Fibroblast of skin of back (primary cell): ENCODE data around the gene PRR16.
"Not testable (repeated sequence)": the region's sequence is repeated elsewhere in the genome, so short reads cannot be mapped to it uniquely, and the experiment has no call there.

Experiments
- DNase-seq: peaks from one replicate; pipeline ENCODE4 v3.0.0-alpha.2; 2013

The PRR16 gene

GRCh38 chr5:120657104-120657503 lies 193.0 kb downstream of the PRR16 start:
- DNase-seq, result no peak

- peak; percentile 37 for DNase-seq
Observed at GRCh38 chr5:120677481-120677880, 213.4 kb downstream of the PRR16 start.

- DNase-seq, result peak; percentile 82
Observed at GRCh38 chr5:120678279-120678678, 214.2 kb downstream of the PRR16 start.

- DNase-seq, result peak; percentile 87
Observed at GRCh38 chr5:120682851-120683250, 218.8 kb downstream of the PRR16 start.

GRCh38 chr5:120683580-120683979 lies 219.5 kb downstream of the PRR16 start:
- no peak for DNase-seq

DNA sequence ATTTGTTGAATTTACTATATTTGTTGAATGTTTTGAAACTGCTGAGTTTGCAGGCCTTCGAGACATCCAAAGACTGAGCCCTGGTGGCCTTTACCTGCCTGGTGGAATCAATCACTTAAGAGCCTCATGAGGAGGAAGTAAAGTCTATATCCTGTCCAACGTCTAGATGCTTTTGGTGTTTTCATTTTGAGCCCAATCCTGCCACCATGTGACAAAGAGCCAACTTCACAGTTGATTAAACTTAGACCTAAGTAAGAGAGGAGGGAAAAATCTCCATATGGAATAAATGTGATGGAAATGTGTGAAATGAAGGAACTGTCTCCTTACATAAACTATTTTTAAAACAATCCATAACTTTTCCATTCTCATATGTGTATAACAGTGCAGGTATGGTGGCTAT lies 220.1 kb downstream of the PRR16 start:
- DNase-seq, result peak; percentile 49

GRCh38 chr5:120684749-120685415 lies 220.8 kb downstream of the PRR16 start:
- peak; percentile 24 for DNase-seq

DNA sequence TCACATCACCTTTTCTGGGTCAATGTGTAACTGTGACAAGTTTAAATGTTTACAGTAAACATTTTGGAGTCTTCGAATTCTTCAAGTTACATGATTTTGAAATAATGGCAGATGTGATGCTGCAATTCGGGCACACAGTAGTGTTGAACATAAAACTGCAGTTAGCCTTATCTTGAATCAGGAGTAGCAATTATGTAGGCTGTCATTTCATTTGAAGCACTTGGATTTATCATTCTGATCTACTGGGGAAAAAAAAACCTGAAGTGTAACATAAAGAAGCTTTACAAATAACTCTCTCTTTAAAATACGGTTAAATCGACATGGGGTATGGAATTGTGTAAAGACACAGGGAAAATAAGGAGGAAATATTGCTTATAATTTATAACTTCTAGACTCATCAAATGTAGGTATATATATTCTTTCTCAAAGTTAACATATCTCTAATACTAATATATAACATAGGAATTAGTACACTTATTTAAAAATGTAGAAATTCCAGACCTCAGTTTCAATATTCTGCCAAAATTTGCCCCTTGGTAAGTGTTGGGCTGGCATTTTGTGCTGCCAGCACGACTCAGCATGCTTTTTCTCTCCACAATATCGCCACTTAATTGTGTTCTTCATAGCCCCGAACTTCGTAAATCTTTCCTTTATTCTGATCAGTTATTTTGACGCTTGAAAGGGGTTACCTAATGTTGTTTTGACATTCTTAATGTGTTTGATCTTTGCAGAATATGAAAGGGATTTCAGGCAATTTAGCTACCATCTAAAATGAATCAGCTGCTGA lies 226.7 kb downstream of the PRR16 start:
- DNase-seq, result no peak

DNA sequence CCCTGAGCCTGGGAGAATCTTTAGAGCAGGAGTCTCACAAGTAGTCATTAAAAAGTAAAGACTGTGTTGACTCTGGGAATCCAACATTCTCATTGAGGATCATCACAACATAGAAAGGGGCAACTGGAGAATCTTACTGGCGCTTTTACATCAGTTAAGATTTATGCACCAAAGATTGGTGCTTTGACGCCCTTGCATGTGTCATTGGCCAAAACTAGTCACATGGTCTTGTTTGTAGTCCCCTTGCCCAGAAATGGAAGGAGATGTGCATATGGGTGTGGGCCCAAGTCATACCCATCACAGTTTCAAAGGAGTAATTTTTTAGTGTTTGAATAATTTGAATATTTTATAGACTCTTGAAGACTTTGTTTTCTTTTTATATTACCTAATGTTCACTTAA lies 228.2 kb downstream of the PRR16 start:
- DNase-seq, result no peak

DNA sequence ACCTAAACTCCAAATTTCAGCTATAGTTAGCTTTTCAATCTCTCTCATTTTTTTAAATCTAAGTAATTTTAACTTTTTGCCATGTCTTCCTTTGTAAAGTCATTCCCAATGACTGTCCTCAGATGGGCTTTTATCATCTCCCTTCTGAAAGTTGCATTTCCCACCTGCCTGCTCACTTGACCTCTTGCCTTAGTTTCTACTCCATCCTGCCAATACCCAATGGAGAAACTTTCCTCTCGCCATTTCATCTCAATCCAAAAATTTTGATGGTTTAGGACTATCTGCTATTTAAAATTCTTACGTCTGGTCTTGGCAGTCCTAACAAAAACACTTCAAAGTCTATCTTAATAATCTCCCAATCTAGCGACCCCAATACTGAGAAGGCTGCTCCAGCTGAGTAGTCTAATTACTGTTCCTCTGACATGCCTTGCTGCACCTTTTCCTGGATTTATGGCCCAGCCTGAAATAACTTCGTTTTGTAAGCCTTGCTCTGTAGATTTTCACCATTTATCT lies 231.3 kb downstream of the PRR16 start:
- no peak for DNase-seq

DNA sequence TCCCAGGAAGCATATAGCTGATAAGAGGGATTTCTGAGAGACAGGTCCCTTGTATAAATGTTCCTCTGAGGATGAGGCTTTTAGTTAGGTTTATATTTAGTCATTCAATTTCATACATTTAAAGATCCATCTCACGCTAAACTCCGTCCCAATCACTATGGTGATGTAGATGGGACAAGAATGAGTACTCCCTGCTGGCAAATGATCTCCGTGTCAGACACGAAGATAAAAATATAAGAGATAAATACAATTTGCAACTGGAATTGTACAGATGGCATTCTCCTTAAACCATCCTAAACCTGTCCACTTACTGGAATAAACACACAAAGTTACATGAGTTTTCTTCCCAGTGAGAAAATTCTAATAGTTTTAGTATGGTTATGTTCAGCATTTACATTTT lies 233.0 kb downstream of the PRR16 start:
- no peak for DNase-seq

DNA sequence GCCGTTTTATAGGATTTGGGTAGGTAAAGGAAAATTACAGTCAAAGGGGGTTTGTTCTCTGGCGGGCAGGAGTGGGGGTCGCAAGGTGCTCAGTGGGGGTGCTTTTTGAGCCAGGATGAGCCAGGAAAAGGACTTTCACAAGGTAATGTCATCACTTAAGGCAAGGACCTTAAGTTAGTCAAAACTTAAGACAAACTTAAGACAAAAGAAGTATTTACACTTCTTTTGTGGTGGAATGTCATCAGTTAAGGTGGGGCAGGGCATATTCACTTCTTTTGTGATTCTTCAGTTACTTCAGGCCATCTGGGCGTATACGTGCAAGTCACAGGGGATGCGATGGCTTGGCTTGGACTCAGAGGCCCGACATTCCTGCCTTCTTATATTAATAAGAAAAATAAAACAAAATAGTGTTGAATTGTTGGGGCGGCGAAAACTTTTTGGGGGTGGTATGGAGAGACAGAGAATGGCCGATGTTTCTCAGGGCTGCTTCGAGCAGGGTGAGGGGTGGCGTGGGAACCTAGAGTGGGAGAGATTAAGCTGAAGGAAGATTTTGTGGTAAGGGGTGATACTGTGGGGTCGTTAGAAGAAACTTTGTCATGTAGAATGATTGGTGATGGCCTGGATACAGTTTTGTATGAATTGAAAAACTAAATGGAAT lies 233.7 kb downstream of the PRR16 start:
- DNase-seq, result not testable (repeated sequence)

DNA sequence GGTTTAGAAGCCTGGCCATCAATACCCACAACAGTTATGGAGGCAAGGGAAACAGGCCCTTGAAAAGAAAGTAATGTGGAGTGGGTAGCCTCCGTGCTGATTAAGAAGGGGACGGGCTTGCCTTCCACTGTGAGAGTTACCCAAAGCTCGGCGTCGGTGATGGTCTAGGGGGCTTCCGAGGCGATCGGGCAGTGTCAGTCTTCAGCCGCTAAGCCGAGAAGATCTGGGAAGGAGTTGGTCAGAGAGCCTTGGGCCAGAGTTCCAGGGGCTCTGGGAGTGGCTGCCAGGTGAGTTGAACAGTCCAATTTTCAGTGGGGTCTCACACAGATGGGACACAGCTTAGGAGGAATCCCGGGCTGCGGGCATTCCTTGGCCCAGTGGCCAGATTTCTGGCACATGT lies 236.6 kb downstream of the PRR16 start:
- not testable (repeated sequence) for DNase-seq

DNA sequence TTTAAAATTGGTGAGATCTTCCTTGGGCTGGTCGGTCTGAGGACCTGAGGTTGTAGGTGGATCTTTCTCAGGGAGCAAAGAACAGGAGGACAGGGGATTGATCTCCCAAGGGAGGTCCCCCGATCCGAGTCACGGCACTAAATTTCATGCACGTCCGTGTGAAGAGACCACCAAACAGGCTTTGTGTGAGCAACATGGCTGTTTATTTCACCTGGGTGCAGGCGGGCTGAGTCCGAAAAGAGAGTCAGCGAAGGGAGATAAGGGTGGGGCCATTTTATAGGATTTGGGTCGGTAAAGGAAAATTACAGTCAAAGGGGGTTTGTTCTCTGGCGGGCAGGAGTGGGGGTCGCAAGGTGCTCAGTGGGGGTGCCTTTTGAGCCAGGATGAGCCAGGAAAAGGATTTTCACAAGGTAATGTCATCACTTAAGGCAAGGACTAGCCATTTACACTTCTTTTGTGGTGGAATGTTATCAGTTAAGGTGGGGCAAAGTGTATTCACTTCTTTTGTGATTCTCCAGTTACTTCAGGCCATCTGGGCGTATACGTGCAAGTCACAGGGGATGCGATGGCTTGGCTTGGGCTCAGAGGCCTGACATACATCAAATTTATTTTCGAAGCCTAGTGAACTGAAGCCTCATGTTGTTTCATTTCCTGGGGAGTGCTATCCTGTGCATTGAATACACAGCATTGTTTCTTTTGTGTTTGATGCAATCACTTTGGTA lies 238.9 kb downstream of the PRR16 start:
- DNase-seq, result not testable (repeated sequence)

GRCh38 chr5:120703918-120704587 lies 240.0 kb downstream of the PRR16 start:
- no peak for DNase-seq

DNA sequence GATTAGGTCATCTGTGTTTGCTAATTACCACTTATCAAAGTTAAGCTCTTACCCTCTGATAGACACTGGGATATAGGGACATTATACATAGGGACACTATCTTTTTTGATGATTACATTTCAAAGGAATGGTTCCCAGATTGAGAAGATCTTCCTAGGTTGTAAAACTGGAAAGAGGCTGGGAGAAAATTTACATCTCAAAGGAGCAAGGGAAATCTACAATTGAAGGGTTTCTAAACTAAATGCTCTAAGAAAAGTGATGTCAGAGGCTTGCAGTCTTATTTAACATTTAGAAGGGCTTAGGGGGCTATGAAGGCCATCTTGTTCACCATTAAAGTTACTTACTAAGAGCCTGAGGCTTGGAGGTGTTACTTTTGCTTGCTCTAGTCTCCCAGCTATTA lies 242.8 kb downstream of the PRR16 start:
- no peak for DNase-seq

DNA sequence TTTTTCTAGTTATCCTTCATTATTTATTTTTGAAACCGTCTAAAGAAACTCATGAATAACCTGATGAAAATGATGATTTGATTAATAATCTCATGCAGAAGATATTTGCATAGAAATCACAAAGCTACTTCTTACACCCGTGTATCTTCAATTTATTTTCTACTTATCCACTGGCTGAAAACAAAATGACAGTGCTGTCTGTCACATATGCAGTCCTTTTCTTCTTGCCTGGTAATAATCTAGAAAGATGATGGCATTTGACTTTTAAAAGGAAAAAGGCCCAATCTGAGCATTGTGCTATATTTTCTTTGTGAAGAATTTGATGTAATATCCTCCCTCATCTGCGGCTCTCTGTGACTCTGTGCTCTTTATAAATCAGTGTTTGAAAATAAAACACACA lies 253.3 kb downstream of the PRR16 start:
- no peak for DNase-seq

DNA sequence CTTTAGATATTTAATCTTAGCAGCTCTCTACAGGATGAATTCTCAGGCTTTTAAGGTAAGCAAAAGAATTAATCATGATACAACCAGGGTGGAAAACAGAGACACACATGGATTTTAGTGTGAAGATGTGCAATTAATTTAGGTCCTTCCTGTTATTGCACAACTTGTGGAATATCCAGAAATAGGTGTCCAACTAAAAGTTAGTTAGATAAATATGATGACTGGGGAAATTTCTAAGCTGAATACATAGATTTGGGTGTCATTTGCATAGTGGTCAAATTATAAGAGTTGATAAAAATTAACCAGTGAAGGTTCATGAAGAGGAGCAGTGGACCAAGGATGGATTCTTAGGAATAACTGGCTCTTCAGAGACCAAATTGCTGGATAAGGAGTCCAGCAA lies 266.1 kb downstream of the PRR16 start:
- DNase-seq, result no peak

DNA sequence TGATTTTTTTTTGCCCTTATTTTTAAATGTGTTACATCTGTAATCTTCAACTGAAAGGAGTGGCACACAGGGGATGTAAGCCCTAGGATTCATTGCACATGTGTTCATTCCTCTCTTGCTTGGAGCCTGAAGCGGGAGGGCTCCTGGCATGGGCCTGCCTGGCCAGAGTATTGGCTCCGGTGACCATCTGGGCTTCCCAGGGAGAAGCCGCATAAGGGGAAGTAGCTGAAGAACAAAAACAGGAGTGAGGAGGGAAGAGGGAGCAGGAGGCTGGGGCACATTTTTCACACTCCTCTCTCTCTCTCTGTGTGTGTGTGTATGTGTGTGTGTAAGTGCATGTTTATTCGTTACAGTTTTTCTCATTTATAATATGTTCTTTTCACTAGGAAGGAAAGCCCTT lies 269.9 kb downstream of the PRR16 start:
- peak; percentile 24 for DNase-seq

GRCh38 chr5:120735076-120735475 lies 271.0 kb downstream of the PRR16 start:
- DNase-seq, result no peak
